Activated T-cell treated with anti-CD3 and anti-CD28 coated beads, Interleukin-2, amount 50 U/mL, for 4 hours (primary cell): ENCODE measurements around the gene ZCCHC24. TPM values are rescaled to one million over a fixed set of nuclear protein-coding genes. Genes with fewer than 3 reads are reported as not detected.
A peak's percentile ranks its signal among the peaks of the same experiment; 100 is the strongest.

Experiments
- ATAC-seq, 2 donors: fragments of 200-7000 bp; cut with Tn5 transposase; one replicate each; pipeline ENCODE4 v1.10.0; 2021
- DNase-seq: peaks from one replicate; pipeline ENCODE4 v3.0.0-alpha.2; 2020
- H3K27me3 Mint-ChIP-seq: one replicate; pipeline ENCODE4 v1.8.0; 2021; ENCODE audit warnings: low read depth, mixed read lengths
- H3K36me3 Mint-ChIP-seq: one replicate; pipeline ENCODE4 v1.8.0; 2022; ENCODE audit warnings: mixed read lengths; ENCODE audit not compliant: insufficient read depth
- H3K4me1 Mint-ChIP-seq: one replicate; pipeline ENCODE4 v1.8.0; 2021; ENCODE audit warnings: low read depth, mixed read lengths
- H3K4me3 Mint-ChIP-seq: one replicate; pipeline ENCODE4 v1.8.0; 2021; ENCODE audit warnings: mild to moderate bottlenecking, moderate library complexity, mixed read lengths
- H3K9me3 Mint-ChIP-seq: one replicate; pipeline ENCODE4 v1.8.0; 2021; ENCODE audit warnings: mixed read lengths
- total RNA-seq, 3 donors: library from RNA; stranded (reverse); gene quantifications; one replicate each; pipeline ENCODE4 v1.2.1, GENCODE V29; 2021

ZCCHC24 gene
- total RNA-seq, 3 donors from 2014 or later, result 0.26 to 0.92 (median 0.63) TPM

DNA sequence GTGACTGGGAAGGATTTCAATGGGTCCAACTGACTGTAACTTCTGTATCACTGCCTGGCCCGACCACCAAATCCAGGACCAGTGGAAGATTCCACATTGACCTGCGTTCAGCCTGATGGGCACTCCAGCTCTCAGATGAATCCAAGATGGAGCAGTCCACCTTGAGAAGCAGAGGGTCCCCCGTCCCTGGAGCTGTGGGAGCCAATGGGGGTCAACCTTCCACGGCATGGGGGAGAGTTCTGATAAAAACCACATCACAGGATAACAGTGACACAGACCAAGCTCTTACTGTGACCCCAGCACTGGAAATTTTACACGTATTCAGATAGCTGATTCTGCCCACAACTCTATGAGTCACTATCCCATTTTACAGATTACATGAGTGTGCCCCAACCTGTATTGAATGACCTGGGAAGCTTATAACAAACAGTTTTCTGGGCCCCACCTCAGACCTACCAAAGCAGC is 11.2 kb downstream of the ZCCHC24 start:
- Mint-ChIP-seq H3K36me3 (no peaks in the 10 kb centered on the region), H3K27me3 (peaks cover 3% of the 10 kb centered on the region), H3K4me1 (peaks cover 5% of the 10 kb centered on the region), H3K4me3 (no peak overlapping the region), H3K9me3 (no peaks in the 10 kb centered on the region)
- no peak for DNase-seq
- peak; percentile 83 to 87 for ATAC-seq

DNA sequence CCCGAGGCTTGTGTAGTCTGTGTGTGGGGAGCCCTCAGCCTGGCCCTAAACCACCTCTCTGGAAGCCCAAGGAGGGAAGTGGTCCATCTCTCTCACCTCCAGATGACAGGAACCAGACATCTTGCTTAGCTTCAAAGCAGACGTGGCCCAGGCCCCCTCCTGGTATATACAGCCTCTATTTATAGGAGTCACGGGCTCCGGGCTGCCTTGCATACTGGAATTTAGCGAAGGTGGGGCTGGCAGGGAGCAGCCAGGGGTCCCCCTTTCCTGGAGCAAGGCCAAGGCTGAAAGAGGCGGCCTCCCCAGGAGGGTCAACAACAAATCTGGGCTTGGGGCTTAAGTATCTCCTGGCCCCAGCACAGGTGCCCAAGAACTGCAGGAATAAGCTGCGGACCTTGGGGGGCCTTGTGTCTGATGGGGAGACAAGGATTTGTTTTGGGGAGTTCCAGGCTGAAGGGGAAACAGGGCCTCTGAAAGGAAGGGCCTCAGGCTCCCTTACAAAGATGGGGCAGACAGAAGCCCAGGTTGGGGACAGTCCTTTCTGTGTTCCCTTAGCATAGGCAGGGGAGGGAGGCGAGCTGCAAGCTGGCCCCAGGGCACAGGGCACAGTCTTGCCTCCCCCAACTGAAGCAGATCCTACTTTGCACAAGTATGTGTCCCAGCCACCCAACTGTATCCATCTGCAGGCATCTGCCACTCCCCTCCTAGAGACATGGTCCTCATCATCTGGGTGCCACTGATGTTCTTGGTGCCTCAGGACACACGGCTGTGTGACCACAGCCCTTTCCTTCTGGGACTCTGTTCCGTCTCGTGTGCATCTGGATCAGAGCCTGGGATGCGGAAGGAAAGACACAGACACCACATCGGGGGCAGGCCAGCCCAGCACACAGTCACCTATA is 11.9 kb downstream of the ZCCHC24 start:
- Mint-ChIP-seq H3K4me3 (no peak overlapping the region), H3K27me3 (peaks cover 3% of the 10 kb centered on the region)

DNA sequence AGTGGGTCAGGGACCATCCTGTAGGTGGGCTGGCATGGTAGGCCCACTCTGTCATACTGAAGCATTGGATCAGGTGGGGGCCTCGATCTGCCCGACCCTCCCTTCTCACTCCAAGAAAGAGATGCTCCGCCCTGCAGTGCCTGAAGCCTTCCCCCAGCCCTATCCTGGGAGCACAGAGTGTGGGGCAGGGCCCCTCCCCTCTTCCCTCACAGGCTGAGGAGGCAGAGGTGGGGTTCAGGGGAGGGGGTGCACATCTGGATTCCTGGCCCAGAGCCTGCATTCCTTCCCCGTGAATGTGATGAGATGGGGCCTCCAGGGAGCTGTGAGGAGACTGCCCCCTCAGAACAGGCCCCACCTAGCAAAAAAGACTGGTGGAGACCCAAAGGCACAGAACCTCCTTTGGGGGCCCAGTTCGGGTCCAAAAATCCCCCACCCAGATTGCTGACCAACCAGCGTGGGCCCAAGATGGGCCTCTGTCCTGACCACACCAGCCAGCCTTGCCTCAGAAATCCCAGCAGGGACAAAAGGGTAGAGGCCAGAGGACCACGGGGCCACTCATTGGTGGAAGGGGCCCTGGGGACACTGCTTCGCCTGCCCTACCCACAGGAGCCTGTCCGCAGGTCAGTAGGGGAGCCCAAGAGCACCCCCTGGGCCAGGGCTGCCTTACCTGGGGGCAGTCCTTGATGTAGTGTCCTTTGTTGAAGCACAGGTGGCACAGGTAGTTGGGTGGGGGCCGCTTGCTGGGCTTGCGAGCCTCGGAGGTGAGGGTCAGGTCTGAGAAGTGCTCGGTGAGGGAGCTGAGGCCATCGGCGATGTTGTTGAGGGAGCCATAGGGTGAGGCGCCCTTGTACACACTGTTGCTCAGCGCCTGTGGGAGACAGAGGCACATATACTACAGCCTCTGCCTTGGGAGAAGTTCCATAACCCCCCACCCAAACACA is 13.3 kb downstream of the ZCCHC24 start:
- DNase-seq (no peak), ATAC-seq (no peak)
- no peaks in the 10 kb centered on the region for H3K36me3 Mint-ChIP-seq
- no peaks in the 10 kb centered on the region for H3K27me3 Mint-ChIP-seq
- peaks cover 5% of the 10 kb centered on the region for H3K4me1 Mint-ChIP-seq
- H3K9me3 Mint-ChIP-seq, result no peaks in the 10 kb centered on the region
- H3K4me3 Mint-ChIP-seq, result no peak overlapping the region

More for the DNA sequence above, 11.9 kb downstream of the ZCCHC24 start:
- Mint-ChIP-seq H3K36me3 (no peaks in the 10 kb centered on the region), H3K9me3 (no peaks in the 10 kb centered on the region), H3K4me1 (peaks cover 5% of the 10 kb centered on the region)
- DNase-seq, result no peak
- ATAC-seq, result no peak

DNA sequence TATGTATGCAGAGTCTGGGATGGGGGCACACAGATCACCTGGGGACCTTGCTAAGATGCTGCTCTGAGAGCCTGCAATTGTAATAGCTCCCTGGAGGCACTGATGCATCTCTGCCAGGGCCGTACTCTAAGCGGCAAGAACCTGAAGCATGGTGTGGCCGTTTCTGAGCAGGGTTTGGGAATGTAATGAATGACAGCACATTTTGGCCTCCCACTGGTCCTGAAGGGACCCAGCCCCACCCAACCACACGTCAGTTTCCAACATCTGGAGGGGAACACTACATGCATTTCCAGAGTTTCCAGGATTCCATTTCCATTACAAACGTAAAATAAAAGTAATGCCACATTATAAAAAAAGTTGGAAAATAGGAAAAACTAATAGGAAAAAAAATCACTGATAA is 14.0 kb downstream of the ZCCHC24 start:
- no peaks in the 10 kb centered on the region for H3K9me3 Mint-ChIP-seq
- no peaks in the 10 kb centered on the region for H3K27me3 Mint-ChIP-seq
- no peak overlapping the region for H3K4me3 Mint-ChIP-seq
- no peak for DNase-seq
- no peaks in the 10 kb centered on the region for H3K36me3 Mint-ChIP-seq
- H3K4me1 Mint-ChIP-seq, result peaks cover 5% of the 10 kb centered on the region
- ATAC-seq, result no peak

DNA sequence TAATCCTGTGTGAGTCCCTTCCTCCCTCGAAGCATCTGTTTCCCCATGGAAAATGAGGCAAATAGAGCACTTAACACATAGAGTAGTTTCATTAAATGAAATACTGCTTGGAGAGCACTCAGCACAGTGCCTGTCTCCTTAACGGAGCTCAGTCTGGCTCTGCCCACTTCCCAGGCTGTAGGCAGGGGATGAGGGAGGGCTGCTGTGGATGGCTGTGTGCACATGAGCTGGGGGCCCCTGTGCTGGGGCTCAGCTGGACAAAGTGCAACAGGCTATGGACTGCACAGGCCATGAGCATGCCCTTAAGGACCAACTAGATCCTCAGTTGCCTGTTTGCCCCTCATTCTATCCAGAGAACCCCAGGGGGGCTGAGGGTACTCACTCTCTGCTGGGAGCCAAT is 14.5 kb downstream of the ZCCHC24 start:
- Mint-ChIP-seq H3K9me3 (no peaks in the 10 kb centered on the region), H3K4me3 (no peak overlapping the region), H3K4me1 (peaks cover 5% of the 10 kb centered on the region), H3K36me3 (no peaks in the 10 kb centered on the region), H3K27me3 (no peaks in the 10 kb centered on the region)
- no peak for DNase-seq
- ATAC-seq, result no peak

DNA sequence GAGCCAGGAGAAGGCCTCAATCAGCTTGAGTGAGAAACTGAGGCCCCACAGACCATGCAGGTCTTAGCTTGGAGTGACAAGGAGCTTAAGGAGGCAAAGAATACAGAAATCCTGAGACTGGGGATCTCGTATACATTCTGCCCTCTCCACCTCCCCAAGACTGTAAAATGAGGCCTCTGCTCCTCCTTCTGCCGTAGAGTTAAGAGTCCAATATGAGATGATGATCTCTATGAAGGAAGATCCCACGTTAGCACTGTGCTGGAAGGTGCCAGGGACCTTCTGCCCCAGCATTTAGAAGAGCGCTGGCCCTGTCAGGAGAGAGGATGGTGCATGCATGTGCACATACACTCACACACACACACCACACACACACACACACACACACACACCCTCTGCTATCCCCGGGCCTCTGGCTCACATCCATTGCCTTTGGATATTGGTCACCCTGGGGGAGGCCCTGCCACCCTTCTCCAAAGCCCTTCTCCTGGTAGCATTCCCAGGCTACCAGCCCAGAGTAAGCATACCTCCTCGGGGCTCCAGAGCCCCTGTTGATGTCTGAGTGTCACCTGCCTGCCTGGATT is 15.0 kb downstream of the ZCCHC24 start:
- no peaks in the 10 kb centered on the region for H3K27me3 Mint-ChIP-seq
- H3K9me3 Mint-ChIP-seq, result no peaks in the 10 kb centered on the region
- no peak for DNase-seq
- peaks cover 5% of the 10 kb centered on the region for H3K4me1 Mint-ChIP-seq
- H3K4me3 Mint-ChIP-seq, result no peak overlapping the region
- no peak for ATAC-seq
- H3K36me3 Mint-ChIP-seq, result no peaks in the 10 kb centered on the region

DNA sequence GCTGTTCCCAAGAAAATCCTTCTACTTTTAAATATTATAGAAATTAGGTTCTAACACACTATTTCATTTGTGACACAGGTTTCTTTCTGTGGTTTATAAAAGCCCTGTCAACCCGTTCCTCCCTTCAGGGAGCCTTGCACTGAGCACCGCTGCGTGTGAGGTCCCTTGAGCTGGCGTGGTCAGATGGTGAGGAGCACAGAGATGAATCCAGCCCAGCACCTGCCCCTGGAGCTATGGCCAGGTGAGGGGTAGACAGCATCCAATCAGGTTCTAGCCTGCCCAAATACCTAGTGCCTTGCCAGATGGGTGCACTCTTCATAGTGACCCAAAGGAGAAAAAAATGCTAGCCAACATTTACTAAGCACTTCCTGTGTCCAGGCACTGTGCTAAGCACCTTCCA is 15.7 kb downstream of the ZCCHC24 start:
- H3K4me1 Mint-ChIP-seq, result peaks cover 4% of the 10 kb centered on the region
- DNase-seq (no peak), ATAC-seq (no peak)
- H3K9me3 Mint-ChIP-seq, result no peaks in the 10 kb centered on the region
- H3K36me3 Mint-ChIP-seq, result no peaks in the 10 kb centered on the region
- no peaks in the 10 kb centered on the region for H3K27me3 Mint-ChIP-seq
- H3K4me3 Mint-ChIP-seq, result no peak overlapping the region

DNA sequence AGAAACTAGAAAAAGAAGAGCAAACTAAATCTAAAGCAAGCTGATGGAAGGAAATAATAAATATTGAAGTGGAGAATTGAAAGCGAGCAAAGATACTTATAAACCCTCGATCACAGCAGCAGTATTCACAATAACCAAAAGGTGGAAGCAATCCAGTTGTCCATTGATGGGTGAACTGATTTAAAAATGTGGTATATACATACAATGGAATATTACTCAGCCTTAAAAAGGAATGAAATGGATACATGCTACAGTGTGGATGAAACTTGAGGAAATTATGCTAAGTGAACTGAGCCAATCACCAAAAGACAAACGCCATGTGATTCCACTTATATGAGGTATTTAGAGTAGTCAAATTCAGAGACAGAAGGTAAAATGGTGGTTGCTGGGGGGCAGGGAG is 17.5 kb downstream of the ZCCHC24 start:
- no peaks in the 10 kb centered on the region for H3K36me3 Mint-ChIP-seq
- H3K4me3 Mint-ChIP-seq, result no peak overlapping the region
- DNase-seq (no peak), ATAC-seq (no peak)
- H3K9me3 Mint-ChIP-seq, result no peaks in the 10 kb centered on the region
- no peaks in the 10 kb centered on the region for H3K4me1 Mint-ChIP-seq
- H3K27me3 Mint-ChIP-seq, result no peaks in the 10 kb centered on the region

DNA sequence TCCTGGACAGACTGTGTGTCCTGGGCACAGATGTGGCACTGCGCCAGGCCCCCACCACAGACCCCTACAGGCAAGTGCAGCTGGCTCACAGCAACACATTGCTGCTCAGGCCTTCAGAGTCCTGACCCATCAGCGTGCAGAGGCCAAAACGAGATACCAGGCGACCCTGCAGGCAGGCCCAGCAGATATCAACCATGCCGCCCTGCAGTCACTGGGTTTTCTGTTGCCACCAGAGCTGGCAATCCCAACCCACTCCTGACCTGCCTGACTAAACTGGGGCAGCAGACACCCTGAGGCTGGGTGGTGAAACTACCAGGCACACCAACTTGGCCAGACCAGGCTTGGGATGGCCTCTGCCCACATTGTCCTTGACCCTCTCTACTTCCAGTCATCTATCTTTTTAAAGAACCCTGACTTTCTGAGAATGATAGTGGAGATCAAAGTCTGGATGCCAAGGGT is 20.3 kb downstream of the ZCCHC24 start:
- no peak for ATAC-seq
- no peaks in the 10 kb centered on the region for H3K9me3 Mint-ChIP-seq
- no peaks in the 10 kb centered on the region for H3K36me3 Mint-ChIP-seq
- H3K27me3 Mint-ChIP-seq, result no peaks in the 10 kb centered on the region
- no peak for DNase-seq
- H3K4me1 Mint-ChIP-seq, result no peaks in the 10 kb centered on the region
- no peak overlapping the region for H3K4me3 Mint-ChIP-seq

DNA sequence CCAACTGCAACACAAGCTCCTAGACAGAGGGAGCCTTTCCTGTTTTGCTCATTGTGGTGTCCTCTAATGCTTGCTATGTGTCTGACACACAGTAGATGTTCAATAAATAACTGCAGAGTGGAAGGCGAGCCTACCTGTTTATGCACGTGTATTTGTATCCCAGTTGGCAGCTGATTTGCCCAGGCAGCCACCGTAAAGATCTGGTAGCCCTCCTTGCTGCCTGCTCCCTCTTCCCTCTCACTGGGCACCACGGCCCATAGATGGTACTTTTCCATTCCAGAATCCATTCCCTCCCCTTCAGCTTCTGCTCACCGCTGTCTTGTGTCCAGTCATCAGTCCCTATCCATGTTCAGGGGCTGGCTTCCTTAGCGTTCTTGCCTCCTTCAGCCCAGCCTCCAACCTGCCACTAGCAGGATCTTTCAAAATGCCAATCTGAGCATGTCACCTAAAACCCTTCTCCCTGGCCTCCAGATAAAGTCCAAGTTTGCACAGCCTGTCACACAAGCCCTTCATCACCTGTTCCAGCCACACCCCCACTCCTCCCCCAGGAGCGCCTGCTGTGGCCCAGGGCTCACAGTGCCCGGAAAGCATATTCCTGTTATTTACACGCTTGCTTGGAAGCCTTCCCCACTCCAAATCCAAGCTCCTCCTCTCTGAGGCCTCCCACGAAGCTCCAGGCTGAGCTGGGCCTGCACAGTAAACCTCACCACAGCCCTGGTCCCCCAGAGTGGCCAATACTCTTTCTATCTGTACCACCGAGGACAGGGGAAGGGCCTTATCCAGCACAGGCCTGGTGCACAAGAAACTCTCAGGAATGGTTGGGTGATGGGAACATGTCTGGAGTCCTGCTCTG is 21.0 kb downstream of the ZCCHC24 start:
- ATAC-seq, result no peak

DNA sequence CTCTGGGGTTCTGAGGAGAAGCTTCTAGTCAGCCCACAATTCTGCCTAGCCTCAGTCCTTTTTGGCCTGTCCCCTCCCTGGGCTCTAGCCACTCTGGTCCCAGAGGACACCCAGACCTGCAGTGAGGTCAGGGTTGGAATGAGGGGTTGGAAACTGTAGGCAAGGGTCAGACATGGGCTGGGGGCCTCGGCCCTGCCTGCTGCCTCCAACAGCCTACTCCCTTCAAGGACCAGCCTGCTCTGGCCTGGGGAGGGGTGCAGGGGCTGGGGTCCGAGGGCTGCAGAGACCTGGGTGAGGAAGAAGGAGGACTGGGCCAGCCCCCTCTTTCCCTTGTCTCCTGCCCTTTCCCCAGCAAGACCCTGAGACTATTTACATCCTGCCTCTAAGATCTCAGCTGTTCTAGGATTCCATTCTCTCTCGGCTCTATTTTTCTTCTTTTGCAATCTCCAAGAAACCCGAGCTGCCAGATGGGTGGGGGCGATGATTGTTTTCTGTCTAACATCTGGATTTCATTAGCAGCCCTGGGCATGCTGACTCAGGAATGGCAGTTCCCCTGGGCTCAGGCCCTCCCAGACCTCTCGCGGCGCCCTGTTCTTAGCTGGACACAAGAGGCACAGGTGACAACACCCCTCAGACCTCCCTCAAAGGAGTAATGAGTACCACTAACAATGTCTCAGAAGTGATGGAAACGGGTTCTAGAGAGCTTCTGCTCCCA is 23.1 kb downstream of the ZCCHC24 start:
- no peak for DNase-seq
- H3K4me3 Mint-ChIP-seq, result no peak overlapping the region
- no peaks in the 10 kb centered on the region for H3K36me3 Mint-ChIP-seq
- ATAC-seq, result no peak
- no peaks in the 10 kb centered on the region for H3K27me3 Mint-ChIP-seq
- H3K9me3 Mint-ChIP-seq, result no peaks in the 10 kb centered on the region
- no peaks in the 10 kb centered on the region for H3K4me1 Mint-ChIP-seq

More for the DNA sequence above, 21.0 kb downstream of the ZCCHC24 start:
- Mint-ChIP-seq H3K9me3 (no peaks in the 10 kb centered on the region), H3K27me3 (no peaks in the 10 kb centered on the region), H3K4me1 (no peaks in the 10 kb centered on the region), H3K36me3 (no peaks in the 10 kb centered on the region), H3K4me3 (no peak overlapping the region)
- DNase-seq, result no peak

DNA sequence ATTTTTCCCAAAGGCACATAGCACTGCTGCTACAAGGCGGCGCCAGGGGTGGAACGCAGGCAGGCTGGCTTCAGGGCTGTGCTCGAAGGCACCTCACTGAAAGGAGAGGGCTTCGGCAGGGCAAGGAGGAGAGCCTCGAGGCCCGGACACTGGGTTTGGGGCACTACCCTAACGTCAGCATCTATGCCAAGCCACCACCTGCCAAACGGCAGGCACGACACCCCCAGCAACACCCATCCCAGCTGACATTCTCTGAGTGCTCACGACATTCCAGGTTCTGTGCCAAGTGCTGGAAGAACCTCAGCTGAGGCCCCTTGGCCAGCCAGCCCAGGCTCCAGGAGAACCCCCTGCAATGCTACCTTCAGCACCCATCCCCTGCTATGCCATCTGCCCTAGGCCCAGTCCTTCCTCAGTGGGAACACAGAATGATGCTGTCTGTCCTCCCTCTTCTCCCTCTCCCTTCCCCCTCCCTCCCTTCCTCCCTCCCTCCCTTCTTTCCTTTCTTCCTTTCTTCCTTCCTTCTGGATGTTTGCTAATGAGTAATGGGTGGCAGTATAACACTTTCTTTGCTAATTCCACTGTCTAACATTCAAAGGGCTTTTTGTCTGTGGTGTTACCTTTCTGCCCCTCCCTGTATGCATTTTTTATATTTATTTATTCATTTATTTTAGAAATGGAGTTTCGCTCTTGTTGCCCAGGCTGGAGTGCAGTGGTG is 24.3 kb downstream of the ZCCHC24 start:
- H3K27me3 Mint-ChIP-seq, result no peaks in the 10 kb centered on the region
- DNase-seq, result no peak
- no peaks in the 10 kb centered on the region for H3K4me1 Mint-ChIP-seq

More for the DNA sequence above, 24.3 kb downstream of the ZCCHC24 start:
- ATAC-seq, result no peak
- H3K9me3 Mint-ChIP-seq, result no peaks in the 10 kb centered on the region
- no peaks in the 10 kb centered on the region for H3K36me3 Mint-ChIP-seq
- no peak overlapping the region for H3K4me3 Mint-ChIP-seq
